HFF-Myc (cell line): ENCODE measurements around the gene SGCG.
"Not testable (repeated sequence)": the region's sequence is repeated elsewhere in the genome, so short reads cannot be mapped to it uniquely, and the experiment has no call there.

ENCODE experiments used
- DNase-seq: peaks from one replicate; pipeline ENCODE4 v3.0.0-alpha.2; 2011; ENCODE audit warnings: low read depth; ENCODE audit errors: extremely low read depth
- H3K4me3 ChIP-seq: replicated peaks from 2 replicates; pipeline ENCODE4 v1.5.1; 2011; ENCODE audit warnings: low read depth, mild to moderate bottlenecking, control low read depth, low read length
- TF ChIP-seq, protein P1 (sequence below): IDR thresholded peaks from 2 replicates; pipeline ENCODE4 v1.5.1; 2012; ENCODE audit warnings: mild to moderate bottlenecking, low read depth, low read length, control low read depth; ENCODE audit errors: missing control alignments

Gene SGCG, protein sequence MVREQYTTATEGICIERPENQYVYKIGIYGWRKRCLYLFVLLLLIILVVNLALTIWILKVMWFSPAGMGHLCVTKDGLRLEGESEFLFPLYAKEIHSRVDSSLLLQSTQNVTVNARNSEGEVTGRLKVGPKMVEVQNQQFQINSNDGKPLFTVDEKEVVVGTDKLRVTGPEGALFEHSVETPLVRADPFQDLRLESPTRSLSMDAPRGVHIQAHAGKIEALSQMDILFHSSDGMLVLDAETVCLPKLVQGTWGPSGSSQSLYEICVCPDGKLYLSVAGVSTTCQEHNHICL

DNA sequence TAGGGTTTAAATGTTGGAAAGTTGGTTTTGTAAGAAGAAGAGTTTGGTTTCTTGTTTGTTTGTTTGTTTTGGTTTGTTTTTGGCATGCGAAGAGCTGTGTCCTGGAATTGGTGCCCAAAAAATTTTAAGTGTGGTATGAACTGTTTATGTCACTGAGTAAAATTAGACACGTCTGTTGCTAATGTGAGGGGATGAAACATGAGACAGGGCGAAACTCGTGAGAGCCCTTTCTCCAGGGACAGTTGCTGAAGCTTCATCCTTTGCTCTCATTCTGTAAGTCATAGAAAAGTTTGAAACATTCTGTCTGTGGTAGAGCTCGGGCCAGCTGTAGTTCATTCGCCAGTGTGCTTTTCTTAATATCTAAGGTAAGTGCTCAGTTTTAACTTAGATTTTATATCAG lies at the start of gene SGCG:
SGCG (plus strand) TSS at position 269 of the 400 bp plus-strand sequence. CDS start 22,716 bp downstream, outside the sequence.
- TF ChIP-seq, protein P1, sequence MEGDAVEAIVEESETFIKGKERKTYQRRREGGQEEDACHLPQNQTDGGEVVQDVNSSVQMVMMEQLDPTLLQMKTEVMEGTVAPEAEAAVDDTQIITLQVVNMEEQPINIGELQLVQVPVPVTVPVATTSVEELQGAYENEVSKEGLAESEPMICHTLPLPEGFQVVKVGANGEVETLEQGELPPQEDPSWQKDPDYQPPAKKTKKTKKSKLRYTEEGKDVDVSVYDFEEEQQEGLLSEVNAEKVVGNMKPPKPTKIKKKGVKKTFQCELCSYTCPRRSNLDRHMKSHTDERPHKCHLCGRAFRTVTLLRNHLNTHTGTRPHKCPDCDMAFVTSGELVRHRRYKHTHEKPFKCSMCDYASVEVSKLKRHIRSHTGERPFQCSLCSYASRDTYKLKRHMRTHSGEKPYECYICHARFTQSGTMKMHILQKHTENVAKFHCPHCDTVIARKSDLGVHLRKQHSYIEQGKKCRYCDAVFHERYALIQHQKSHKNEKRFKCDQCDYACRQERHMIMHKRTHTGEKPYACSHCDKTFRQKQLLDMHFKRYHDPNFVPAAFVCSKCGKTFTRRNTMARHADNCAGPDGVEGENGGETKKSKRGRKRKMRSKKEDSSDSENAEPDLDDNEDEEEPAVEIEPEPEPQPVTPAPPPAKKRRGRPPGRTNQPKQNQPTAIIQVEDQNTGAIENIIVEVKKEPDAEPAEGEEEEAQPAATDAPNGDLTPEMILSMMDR: no peak
- no peak for DNase-seq
- H3K4me3 ChIP-seq: no peak within 1 kb of the TSS

DNA sequence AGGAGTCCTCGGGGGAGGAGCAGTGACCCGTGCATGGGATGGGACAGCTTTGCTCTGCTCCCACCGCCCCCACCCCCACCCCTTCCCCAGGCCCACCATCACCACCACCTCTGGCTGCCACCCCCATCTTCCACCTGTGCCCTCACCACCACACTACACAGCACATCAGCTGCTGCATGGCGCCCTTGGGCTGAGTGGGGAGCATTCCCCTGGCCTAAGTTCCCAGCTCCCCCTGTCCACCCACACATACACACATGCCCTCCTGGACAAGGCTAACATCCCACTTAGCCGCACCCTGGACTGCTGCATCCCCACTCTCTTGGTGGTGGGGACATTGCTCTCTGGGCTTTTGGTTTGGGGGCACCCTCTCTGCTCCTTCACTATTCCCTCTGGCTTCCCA lies 46.2 kb upstream of the SGCG start:
- DNase-seq: no peak
- H3K4me3 ChIP-seq: no peak overlapping the region
- TF ChIP-seq, protein P1: no peak

DNA sequence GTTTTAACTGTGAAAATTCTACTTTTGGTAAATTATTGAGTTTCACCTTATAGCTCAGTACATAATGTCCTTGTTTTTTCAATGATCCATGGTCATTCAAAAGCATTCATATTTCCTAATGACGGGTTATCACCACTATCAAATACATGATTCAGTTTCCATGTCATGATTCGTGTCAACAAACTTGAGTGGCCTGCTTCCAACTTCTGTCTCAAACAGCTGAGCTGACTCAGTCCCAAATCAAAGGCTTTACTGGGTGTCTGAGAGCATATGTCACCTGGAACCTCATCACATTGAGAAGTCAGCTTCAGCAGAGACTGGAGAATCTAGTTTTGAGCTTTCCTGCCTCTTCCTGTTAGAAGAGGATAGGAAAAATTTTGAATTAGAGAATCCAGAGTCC lies 40.3 kb upstream of the SGCG start:
- DNase-seq: no peak
- TF ChIP-seq, protein P1: no peak
- H3K4me3 ChIP-seq: no peak overlapping the region

DNA sequence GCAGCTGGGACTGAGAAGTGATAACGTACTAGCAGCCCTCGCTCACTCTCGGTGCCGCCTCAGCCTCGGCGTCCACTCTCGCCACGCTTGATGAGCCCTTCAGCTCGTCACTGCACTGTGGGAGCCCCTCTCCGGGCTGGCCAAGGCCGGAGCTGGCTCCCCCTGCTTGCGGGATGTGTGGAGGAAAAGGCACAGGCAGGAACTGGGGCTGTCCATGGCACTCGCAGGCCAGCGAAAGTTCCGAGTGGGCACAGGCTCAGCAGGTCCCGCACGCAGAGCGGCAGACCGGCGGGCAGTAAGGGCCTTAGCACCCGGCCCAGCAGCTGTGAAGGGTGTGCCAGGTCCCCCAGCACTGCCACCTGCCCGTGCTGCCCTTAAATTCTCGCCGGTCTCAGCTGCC lies 38.8 kb upstream of the SGCG start:
- no peak overlapping the region for H3K4me3 ChIP-seq
- DNase-seq: no peak
- TF ChIP-seq, protein P1: no peak

DNA sequence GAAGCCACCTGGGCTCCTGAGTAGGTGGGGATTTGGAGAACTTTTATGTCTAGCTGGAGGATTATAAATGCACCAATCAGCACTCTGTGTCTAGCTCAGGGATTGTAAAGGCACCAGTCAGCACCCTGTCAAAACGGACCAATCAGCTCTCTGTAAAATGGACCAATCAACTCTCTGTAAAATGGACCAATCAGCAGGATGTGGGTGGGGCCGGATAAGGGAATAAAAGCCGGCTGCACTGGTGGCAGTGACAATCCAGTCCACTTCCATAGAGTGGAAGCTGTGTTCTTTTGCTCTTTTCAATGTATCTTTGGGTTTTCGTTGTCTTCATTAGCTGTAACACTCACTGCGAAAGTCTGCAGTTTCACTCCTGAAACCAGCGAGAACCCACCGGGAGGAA lies 38.2 kb upstream of the SGCG start:
- not testable (repeated sequence) for H3K4me3 ChIP-seq, DNase-seq

DNA sequence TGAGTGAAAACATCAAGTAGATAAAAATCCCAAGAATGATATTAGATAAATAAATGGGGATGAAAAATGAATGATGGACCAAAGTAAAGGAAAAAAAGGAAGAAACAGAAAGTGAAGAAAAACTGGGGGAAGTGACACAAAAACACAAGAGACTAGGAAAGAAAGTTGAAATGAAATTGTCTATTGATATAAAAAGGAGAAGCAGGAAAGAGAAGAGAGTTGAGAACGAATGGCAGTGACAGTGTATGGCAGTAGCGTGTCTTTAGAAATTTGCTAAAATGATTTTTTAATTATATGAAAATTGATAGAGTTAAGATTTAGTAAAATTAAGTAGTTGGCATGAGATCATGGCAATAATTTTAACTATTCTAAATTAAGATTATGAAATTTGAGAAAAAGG lies 36.3 kb upstream of the SGCG start:
- H3K4me3 ChIP-seq: no peak overlapping the region
- DNase-seq: no peak
- TF ChIP-seq, protein P1: no peak

DNA sequence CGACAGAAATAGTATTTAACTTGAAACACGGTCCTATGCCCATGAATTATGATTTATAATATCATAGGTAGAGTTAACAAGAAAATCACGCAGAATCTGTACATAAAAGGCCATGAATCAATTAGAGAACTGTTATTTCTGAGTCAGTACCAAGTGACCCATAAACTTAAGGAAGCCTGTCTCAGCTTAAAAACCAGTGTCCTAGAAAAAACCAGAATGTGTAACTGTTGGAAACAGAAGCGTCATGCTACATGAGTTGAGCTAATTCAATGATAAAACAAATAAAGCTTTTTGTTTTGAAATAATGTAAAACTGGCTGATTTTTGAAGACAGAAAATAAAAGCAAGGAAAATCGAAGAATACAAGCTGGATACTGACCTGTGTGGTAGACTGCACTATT lies 34.8 kb upstream of the SGCG start:
- H3K4me3 ChIP-seq: no peak overlapping the region
- no peak for DNase-seq
- TF ChIP-seq, protein P1: no peak
